Measurements from ENCODE around the gene CD2BP2.
"Not testable (repeated sequence)": the region's sequence is repeated elsewhere in the genome, so short reads cannot be mapped to it uniquely, and the experiment has no call there.

CD2BP2 gene

GRCh38 chr16:30358990-30359870 is 4.1 kb upstream of the CD2BP2 start:
- DNase-seq, result no peak

DNA sequence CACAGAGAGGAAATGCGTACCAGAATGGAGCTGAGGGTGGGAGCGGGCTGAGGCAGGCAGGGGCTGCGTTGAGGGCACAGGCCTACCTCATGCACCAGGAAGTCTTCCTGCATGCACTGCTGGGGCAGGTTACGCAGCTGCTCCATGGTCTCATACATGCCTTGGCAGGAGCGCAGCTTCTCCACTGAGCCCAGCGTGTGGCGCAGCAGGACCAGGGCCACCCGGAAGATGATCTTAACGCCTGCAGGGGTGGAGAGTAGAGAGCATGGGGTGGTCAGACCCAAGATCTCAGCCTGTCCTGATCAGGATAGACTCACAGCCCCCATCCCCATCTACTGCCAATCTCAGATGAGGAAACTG is 3.4 kb upstream of the CD2BP2 start:
- no peak for DNase-seq

- no peak for DNase-seq
Observed at GRCh38 chr16:30357715-30358576, 2.8 kb upstream of the CD2BP2 start.

DNA sequence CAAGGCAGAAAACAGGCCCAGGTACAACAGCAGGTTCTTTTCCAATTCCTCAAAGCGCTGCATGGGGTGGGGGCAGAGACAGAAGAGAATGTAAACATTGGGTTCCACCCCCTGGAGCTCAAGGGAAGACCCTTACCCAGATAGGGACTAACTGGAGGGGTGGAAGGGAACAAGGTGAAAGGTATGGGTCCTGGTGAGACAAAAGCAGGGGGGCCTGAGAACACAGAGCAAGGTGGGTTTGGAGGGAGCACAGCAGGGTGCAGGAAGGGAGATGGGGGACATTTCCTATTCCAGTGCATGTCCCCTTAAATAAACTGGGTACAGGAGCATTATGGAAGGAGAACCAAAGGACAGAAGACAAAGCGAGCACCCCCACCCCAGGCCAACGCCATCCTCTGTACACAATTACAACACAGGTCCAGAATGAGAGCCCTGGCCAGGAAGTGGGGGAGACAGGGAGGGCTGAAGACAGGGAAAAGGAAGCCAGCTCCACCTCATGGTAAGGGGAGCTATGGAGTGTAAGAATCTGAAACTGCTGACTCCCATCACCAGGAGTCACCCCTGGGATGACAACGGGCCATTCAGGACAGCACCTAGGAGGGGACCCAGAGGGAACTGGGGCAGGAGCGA is 2.1 kb upstream of the CD2BP2 start:
- no peak for DNase-seq

GRCh38 chr16:30356401-30357084 is 1.4 kb upstream of the CD2BP2 start:
- no peak for DNase-seq

- DNase-seq, result no peak
Observed at GRCh38 chr16:30355954-30356308, 823 bp upstream of the CD2BP2 start.

- no peak for DNase-seq
Observed at GRCh38 chr16:30354423-30355143, 525 bp downstream of the CD2BP2 start.

GRCh38 chr16:30353438-30354129 is 1.5 kb downstream of the CD2BP2 start:
- no peak for DNase-seq

DNA sequence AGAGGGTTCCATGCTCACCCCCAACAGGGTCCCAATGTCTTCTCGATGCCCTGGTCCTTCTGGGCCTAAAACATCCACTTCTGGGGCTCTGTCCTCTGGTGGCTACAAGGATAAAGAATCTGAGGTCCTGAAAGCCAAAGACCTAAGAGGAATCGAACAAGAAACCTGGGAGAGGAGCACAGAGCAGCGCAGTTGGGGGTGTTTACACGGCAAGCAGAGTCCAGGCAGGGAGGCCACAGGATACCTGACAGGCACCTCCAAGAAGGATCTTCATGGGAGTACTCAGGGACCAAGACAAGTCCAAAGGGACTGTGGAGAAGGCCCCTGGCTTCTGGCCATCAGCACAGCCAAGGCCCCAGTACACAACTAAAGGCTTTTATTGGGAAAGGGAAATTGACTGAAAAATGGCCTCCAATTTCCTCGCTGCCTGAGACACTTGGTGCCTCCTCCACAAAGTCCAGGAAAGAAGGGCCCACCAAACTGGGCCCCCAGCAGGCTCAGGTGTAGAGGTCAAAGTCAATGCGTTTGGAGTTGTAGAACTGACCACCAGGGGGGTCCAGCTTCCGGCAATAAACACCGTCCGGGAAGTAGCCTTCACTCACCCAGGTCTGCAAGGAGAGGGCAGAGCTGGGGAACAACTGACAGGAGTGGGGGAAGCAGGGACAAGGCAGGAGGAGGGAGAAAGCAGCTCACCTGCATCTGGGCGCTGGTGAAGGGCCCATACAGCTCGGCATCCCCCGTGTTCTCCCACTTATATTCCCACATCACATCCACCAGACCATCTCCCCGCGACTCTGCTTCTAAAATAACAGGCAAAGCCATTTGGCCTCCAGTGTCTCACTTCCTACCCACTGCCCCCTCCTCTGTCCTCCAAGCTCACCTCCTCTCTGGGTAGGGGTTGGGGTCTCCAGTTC is 2.4 kb downstream of the CD2BP2 start:
- DNase-seq, result no peak

GRCh38 chr16:30351586-30352419 is 3.3 kb downstream of the CD2BP2 start:
- DNase-seq, result no peak

DNA sequence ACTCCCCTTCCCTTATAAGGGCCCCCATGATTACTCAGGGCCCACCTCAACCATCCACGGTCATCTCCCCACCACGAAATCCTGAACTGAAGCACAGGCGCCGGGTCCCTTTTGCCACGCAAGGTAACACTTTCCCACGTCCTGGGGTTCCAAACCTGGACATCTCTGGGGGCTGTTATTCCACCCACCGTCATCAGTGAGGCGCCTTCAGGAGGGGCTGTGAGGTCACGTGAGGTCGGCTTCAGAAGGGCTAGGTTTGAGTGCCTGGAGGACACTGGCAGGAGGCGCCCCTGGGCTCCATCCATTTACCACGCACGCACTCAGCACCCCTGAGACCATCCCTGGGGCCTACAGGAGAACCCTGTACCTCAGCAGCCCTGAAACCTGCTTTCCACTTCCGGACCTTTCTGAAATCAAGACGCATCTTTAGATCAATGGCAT is 4.1 kb downstream of the CD2BP2 start:
- no peak for DNase-seq

- DNase-seq, result no peak
Observed at GRCh38 chr16:30350134-30350871, 4.8 kb downstream of the CD2BP2 start.

GRCh38 chr16:30349675-30350074 is 5.4 kb downstream of the CD2BP2 start:
- DNase-seq, result no peak

- no peak for DNase-seq
Observed at GRCh38 chr16:30348929-30349328, 6.2 kb downstream of the CD2BP2 start.

DNA sequence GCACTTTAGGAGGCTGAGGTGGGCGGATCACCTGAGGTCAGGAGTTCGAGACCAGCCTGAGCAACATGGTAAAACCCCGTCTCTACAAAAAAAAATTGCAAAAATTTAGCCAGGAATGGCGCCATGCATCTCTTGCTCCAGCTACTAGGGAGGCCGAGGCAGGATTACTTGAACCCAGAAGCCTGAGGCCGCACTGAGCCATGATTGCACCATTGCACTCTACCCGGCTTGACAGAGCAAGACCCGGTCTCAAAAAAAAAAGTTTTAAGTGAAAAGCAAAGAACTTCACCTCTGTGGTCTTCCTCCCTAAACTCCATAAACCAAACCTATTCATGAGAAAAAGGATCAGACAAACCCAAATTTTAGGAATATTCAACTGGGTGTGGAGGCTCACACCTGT is 7.0 kb downstream of the CD2BP2 start:
- no peak for DNase-seq

- DNase-seq, result no peak
Observed at GRCh38 chr16:30346286-30346685, 8.8 kb downstream of the CD2BP2 start.

- DNase-seq, result not testable (repeated sequence)
Observed at GRCh38 chr16:30343491-30343820, 11.7 kb downstream of the CD2BP2 start.

DNA sequence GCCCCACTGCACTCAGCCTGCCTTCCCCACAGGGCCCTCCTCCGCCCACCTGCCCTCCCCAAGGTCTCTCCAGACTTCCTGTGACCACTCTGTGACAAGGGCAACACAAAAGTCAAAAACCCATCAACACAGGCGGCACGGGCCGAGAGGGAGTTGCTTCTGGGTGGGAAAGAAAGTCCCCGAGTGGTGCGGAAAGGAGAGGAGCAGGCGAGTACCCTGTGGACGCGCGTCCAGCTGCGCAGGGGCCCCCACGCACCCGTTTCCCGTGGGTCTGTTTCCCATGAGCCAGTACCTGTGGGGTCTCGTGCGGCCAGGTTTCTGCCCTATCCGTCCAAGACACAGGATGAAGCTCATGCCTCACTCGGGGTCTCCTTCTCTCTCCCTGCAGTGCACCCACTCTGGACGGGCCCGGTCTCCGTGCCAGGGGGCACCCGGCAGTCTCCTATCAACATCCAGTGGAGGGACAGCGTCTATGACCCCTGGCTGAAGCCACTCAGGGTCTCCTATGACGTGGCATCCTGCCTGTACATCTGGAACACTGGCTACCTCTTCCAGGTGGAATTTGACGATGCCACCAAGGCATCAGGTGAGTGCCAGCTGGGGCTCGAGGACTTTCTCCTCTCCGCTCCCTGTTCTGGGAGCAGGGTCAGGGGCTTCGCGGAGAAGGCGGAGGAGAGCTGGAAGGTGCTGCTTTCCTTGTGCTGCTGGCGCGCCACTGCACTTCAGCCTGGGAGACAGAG is 12.2 kb downstream of the CD2BP2 start:
- DNase-seq, result no peak

Measured in eye (tissue), 1 donor.